Kidney epithelial cell (primary cell): ENCODE results near the gene PIAS3. TPM values are rescaled to one million over a fixed set of nuclear protein-coding genes. Genes with fewer than 3 reads are reported as not detected.
A peak's percentile ranks its signal among the peaks of the same experiment; 100 is the strongest.
"Not testable (repeated sequence)": the region's sequence is repeated elsewhere in the genome, so short reads cannot be mapped to it uniquely, and the experiment has no call there.

Source experiments
- DNase-seq: peaks from one replicate; pipeline ENCODE4 v3.0.0-alpha.2; 2010; ENCODE audit warnings: low read depth
- H3K27me3 ChIP-seq: 2 replicates; pipeline ENCODE4 v1.6.0; 2011; ENCODE audit warnings: low read length; ENCODE audit not compliant: control insufficient read depth, insufficient read depth
- H3K36me3 ChIP-seq: 2 replicates; pipeline ENCODE4 v1.5.1; 2011; ENCODE audit warnings: low read length; ENCODE audit not compliant: control insufficient read depth, insufficient read depth
- H3K4me3 ChIP-seq: 2 replicates; pipeline ENCODE4 v1.5.1; 2011; ENCODE audit warnings: low read depth, mild to moderate bottlenecking, control low read depth, low read length
- total RNA-seq: library from RNA; depleted of rRNA; stranded (reverse); fragments of >200 nt; gene quantifications from 2 replicates; pipeline ENCODE4 v1.2.3, GENCODE V29; 2015
- TF ChIP-seq, protein P1 (sequence below): IDR thresholded peaks from 2 replicates; pipeline ENCODE4 v1.5.1; 2011; ENCODE audit warnings: mild to moderate bottlenecking, moderate library complexity, low read length, control low read depth, inconsistent platforms; ENCODE audit not compliant: insufficient read depth, poor library complexity, severe bottlenecking

Gene PIAS3
- total RNA-seq, 1 donor from 2014 or later = 17.7 TPM

DNA sequence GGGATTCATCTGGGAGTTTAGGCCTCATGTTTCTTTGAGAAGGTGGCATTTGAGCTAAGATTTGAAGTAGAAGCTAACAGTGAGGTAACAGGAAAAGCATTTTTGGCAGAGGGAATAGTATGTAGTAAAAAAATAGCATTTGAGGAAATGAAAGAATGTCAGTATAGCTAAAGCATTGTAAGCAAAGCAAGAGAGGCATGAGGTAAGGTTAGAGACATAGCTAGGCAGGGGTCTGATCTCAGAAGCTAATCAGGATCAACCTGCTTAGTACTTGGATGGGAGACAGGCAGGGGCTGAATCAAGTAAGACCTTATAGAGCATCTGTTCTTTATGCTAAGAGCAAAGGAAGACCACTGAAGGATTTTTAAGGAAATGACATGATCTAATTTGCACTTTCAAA is 30.9 kb downstream of the PIAS3 start:
- no peak overlapping the region for H3K4me3 ChIP-seq
- H3K27me3 ChIP-seq = no peaks in the 10 kb centered on the region
- H3K36me3 ChIP-seq = peaks cover 1% of the 10 kb centered on the region
- DNase-seq = no peak
- TF ChIP-seq, protein P1, sequence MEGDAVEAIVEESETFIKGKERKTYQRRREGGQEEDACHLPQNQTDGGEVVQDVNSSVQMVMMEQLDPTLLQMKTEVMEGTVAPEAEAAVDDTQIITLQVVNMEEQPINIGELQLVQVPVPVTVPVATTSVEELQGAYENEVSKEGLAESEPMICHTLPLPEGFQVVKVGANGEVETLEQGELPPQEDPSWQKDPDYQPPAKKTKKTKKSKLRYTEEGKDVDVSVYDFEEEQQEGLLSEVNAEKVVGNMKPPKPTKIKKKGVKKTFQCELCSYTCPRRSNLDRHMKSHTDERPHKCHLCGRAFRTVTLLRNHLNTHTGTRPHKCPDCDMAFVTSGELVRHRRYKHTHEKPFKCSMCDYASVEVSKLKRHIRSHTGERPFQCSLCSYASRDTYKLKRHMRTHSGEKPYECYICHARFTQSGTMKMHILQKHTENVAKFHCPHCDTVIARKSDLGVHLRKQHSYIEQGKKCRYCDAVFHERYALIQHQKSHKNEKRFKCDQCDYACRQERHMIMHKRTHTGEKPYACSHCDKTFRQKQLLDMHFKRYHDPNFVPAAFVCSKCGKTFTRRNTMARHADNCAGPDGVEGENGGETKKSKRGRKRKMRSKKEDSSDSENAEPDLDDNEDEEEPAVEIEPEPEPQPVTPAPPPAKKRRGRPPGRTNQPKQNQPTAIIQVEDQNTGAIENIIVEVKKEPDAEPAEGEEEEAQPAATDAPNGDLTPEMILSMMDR = no peak

DNA sequence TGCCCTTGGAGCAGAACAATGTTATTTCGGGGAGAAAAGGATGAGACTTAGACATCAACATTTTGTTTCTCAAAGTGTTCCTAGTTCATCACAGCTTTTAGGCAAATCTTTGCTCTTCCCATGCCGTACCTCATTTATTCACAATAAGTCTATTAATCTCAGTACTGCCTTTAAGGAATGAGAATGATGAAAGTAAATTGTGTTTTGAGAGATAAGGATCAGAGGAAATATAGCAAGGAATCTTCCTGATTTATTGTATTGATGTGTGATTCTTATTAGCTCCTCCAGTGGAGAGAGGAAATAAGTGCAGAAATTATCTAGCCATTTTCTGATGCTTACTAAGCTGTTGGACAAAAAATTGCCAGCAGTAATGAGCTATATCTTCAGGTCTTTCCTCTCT is 32.9 kb downstream of the PIAS3 start:
- Histone ChIP-seq H3K4me3 (no peak overlapping the region), H3K36me3 (peaks cover 1% of the 10 kb centered on the region), H3K27me3 (no peaks in the 10 kb centered on the region)
- TF ChIP-seq, protein P1 = no peak
- DNase-seq = no peak

DNA sequence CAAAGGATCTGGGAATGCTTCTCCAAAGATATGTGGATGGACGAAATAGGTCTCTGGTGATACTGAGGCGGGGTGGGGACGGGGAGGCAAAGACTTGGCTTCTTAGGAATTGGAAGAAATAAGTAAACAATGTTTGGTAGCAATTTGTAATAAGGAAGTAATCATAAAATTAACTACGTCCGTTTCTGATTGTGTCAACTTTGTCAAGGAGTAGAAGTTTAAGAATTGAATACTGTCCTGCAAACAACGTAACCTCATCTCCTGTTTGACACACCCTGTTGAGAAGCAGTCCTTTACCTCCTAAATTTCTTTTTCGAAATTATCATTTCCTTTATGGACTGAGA is 34.4 kb downstream of the PIAS3 start:
- Histone ChIP-seq H3K4me3 (peak overlapping the region; percentile 96), H3K27me3 (no peaks in the 10 kb centered on the region), H3K36me3 (peaks cover 1% of the 10 kb centered on the region)
- no peak for DNase-seq
- TF ChIP-seq, protein P1 = no peak

DNA sequence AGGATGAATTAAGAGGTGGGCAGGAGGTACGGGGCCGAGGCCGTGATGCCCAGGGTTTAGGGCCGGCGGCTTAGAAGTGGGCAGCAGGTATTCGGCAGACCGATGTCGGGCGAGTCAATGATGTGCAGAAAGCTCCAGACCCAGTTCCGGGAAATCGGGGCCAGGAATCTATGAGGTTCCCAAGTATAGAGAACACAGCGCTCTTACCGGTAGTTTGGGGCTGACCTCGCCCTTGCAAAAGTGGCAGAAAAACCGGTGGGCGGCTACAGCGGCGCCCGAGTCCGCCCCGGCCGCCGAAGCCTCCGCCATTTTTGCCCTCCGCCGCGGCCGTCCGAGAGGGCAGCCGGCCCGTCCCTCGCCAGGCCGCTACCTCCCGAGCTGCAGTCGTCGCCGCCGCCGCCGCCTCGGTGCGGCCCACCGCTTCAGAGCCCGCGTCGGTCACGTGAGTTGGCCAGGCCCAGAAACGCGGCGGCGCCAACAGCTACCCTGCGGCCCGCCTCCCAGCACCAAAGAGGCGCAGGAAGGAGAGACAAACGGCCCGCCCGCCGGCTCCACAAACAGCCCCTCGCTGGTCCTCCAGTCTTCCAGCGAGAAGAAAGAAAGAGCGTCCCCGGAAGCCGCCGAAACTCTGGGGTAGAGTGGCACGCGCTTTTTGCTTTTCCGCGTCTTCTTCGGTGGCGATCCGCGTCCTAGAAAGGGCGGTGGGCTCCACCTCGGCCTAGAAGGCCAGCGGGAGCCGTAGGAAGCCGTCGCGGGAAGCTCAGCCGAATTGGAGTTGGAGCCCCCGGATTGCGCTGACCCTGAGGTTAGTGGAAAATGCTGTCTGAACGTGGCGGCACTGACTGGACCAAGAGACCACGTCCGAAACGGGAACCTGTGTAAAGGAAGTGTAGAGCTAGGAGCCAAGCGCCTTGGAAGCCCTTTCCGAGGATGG is 35.0 kb downstream of the PIAS3 start, which contains the start of the genes POLR3C and RNF115:
Gene POLR3C, plus strand, starts transcription at position 636 of the 934 bp plus-strand sequence. CDS start 1,577 bp downstream, outside the sequence.
Gene RNF115, minus strand, starts transcription at position 531 of the 934 bp plus-strand sequence. Its CDS starts 222 bp downstream, at position 309.
- Histone ChIP-seq H3K4me3 (peak within 1 kb of the TSS; percentile 96), H3K36me3 (no peaks in the 10 kb centered on the region), H3K27me3 (no peaks in the 10 kb centered on the region)
- peak; percentile 52 for DNase-seq
- TF ChIP-seq, protein P1 = no peak

DNA sequence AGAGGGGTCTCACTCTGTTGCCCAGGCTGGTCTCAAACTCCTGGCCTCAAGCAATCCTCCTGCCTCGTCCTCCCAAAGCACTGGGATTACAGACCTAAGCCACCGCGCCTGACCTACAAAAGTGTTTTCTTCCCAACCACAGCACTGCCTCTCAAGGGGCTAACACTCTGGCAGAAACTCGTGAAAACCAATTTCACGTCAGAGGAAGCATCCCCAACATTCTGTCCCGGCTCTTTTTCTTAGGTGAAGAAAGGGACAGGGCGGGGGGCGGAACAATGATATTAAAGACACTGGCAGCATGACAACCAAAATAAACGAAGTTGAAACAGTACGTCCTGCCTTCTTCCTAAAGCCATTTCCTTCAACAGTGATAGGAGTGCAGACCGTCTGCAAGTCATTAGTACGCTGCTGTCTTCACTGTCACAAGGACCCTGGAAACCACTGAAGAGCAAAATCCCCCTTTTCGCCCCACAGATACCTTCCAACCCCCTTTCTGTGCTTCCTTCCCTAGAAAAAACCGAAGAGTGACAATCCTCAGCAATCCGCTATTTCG is 36.0 kb downstream of the PIAS3 start:
- H3K4me3 ChIP-seq = peak overlapping the region; percentile 35
- H3K36me3 ChIP-seq = not testable (repeated sequence)

DNA sequence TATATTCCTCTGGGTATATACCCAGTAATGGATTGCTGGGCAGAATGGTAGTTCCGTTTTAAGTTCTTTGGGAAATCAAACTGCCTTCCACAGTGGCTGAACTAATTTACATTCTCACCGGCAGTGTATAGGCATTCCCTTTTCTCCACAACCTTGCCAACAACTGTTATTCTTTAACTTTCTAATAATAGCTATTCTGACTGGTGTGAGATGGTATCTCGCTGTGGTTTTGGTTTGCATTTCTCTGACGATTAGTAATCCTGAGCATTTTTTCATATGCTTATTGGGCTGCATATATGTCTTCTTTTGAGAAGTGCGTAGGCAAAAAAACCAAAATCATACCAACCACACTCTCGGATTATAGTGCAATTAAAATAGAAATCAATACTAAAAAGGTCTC is 40.8 kb downstream of the PIAS3 start:
- DNase-seq = peak; percentile 62
- H3K27me3 ChIP-seq, H3K4me3 ChIP-seq, H3K36me3 ChIP-seq: not testable (repeated sequence)

More for the DNA sequence above, 36.0 kb downstream of the PIAS3 start:
- DNase-seq, H3K27me3 ChIP-seq: not testable (repeated sequence)

DNA sequence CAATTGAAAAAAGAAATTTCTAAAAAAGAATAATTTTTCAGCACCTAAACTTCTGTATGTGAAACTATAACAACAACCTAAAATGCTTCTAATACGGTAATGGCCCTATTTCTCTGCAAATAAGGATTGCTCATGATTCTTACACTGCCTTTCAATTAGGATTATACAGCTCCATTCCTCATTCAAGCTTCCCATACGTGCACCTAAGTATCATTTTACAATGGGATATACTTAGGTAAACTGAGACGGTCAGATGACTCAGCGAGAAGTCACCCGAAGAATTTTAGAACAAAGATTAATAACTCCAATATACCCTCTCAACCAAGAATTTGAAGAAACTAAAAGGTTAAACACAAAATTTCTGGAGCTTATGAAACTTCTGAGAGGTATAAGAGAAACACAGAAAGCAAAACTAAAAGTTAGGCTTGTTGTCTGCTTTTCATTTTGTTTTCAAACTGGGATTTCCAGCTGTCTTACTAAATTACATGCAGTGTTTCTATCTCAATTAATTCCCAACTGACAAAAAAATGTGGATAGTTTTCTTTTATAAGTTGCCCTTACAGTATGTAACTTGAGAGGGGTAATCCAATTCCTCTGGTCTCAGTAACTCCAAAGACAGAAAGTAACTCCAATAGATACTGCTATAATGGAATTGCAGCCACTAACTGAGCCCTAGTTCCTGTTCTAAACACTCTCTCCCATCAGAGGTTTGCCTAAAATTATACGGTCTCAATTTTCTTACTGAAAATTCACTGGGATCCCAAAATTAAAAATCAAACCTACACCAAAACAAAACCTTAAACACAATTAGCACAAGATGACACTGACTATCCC is 45.7 kb downstream of the PIAS3 start:
- not testable (repeated sequence) for H3K4me3 ChIP-seq, H3K36me3 ChIP-seq, H3K27me3 ChIP-seq, DNase-seq
